Neural progenitor cell (in vitro differentiated cells): ENCODE data around the gene LTBP3. TPM values are rescaled to one million over a fixed set of nuclear protein-coding genes. Genes with fewer than 3 reads are reported as not detected.
A peak's percentile ranks its signal among the peaks of the same experiment; 100 is the strongest.

Experiments used
- DNase-seq: peaks from one replicate; pipeline ENCODE4 v3.0.0-alpha.2; 2016; ENCODE audit warnings: low spot score
- H2AFZ ChIP-seq: fragments of 200-600 bp; sonication (generic); replicated peaks from 2 replicates; pipeline ENCODE4 v1.6.1; 2016; ENCODE audit warnings: antibody characterized with exemption
- H3F3A ChIP-seq: fragments of 200-600 bp; sonication (generic); 2 replicates; pipeline ENCODE4 v1.6.1; 2016; ENCODE audit warnings: antibody characterized with exemption, low read depth
- H3K27ac ChIP-seq: fragments of 200-600 bp; sonication (generic); 2 replicates; pipeline ENCODE4 v1.5.1; 2016; ENCODE audit warnings: mild to moderate bottlenecking
- H3K27me3 ChIP-seq: fragments of 200-600 bp; sonication (generic); 2 replicates; pipeline ENCODE4 v1.6.1; 2016; ENCODE audit warnings: mild to moderate bottlenecking, moderate library complexity
- H3K36me3 ChIP-seq: fragments of 200-600 bp; sonication (generic); 2 replicates; pipeline ENCODE4 v1.5.1; 2016
- H3K4me1 ChIP-seq: fragments of 200-600 bp; sonication (generic); 2 replicates; pipeline ENCODE4 v1.6.1; 2016; ENCODE audit warnings: mixed run types
- H3K4me2 ChIP-seq: fragments of 200-600 bp; sonication (generic); 2 replicates; pipeline ENCODE4 v1.6.1; 2016
- H3K4me3 ChIP-seq: fragments of 200-600 bp; sonication (generic); 2 replicates; pipeline ENCODE4 v1.5.1; 2016
- H3K79me2 ChIP-seq: fragments of 200-600 bp; sonication (generic); 2 replicates; pipeline ENCODE4 v1.6.1; 2016; ENCODE audit warnings: low read depth
- H3K9ac ChIP-seq: fragments of 200-600 bp; sonication (generic); 2 replicates; pipeline ENCODE4 v1.6.1; 2016
- H3K9me3 ChIP-seq: fragments of 200-600 bp; sonication (generic); 2 replicates; pipeline ENCODE4 v1.5.1; 2016; ENCODE audit warnings: low read depth
- H4K20me1 ChIP-seq: fragments of 200-600 bp; sonication (generic); 2 replicates; pipeline ENCODE4 v1.6.1; 2016; ENCODE audit warnings: low read depth
- H3K27ac Mint-ChIP-seq: 3 replicates; pipeline ENCODE4 v1.8.0; 2021; ENCODE audit warnings: mixed read lengths
- H3K27me3 Mint-ChIP-seq: 2 replicates; pipeline ENCODE4 v1.8.0; 2022; ENCODE audit warnings: low read depth, mild to moderate bottlenecking, inconsistent platforms, moderate library complexity, mixed read lengths; ENCODE audit not compliant: insufficient read depth
- H3K36me3 Mint-ChIP-seq: 3 replicates; pipeline ENCODE4 v1.8.0; 2021; ENCODE audit warnings: mixed read lengths
- H3K4me1 Mint-ChIP-seq: 3 replicates; pipeline ENCODE4 v1.8.0; 2021; ENCODE audit warnings: mixed read lengths
- H3K4me3 Mint-ChIP-seq: 3 replicates; pipeline ENCODE4 v1.8.0; 2021; ENCODE audit warnings: mild to moderate bottlenecking, moderate library complexity, mixed read lengths
- H3K9me3 Mint-ChIP-seq: 3 replicates; pipeline ENCODE4 v1.8.0; 2020; ENCODE audit warnings: mixed read lengths
- CTCF ChIP-seq: fragments of 200-600 bp; sonication (generic); IDR thresholded peaks from 2 replicates; pipeline ENCODE4 v1.5.1; 2017; ENCODE audit warnings: antibody characterized with exemption, mild to moderate bottlenecking
- EZH2 ChIP-seq: fragments of 200-600 bp; sonication (generic); IDR thresholded peaks from 2 replicates; pipeline ENCODE4 v1.6.1; 2017; ENCODE audit warnings: antibody characterized with exemption, mild to moderate bottlenecking, moderate library complexity
- EZH2phosphoT487 ChIP-seq: fragments of 200-600 bp; sonication (generic); IDR thresholded peaks from 2 replicates; pipeline ENCODE4 v1.6.1; 2017; ENCODE audit warnings: antibody characterized with exemption
- total RNA-seq: library from RNA; depleted of rRNA; stranded (reverse); fragments of >200 nt; gene quantifications from 2 replicates; pipeline ENCODE4 v1.2.3, GENCODE V29; 2015; ENCODE audit warnings: low replicate concordance

LTBP3 gene
- total RNA-seq, 1 donor from 2014 or later, result 1.2 TPM

- H2AFZ ChIP-seq, result no peak overlapping the region
- H3K27ac ChIP-seq, result no peak overlapping the region
- Mint-ChIP-seq H3K27ac (no peak overlapping the region), H3K4me1 (no peaks in the 10 kb centered on the region), H3K27me3 (peaks cover 25% of the 10 kb centered on the region), H3K9me3 (no peaks in the 10 kb centered on the region), H3K36me3 (peaks cover 7% of the 10 kb centered on the region), H3K4me3 (no peak overlapping the region)
- no peaks in the 10 kb centered on the region for H4K20me1 ChIP-seq
- no peaks in the 10 kb centered on the region for H3K36me3 ChIP-seq
- H3F3A ChIP-seq, result peaks cover 22% of the 10 kb centered on the region
- peaks cover 8% of the 10 kb centered on the region for H3K4me1 ChIP-seq
- DNase-seq, result no peak
- TF ChIP-seq EZH2, result no peak
- TF ChIP-seq CTCF, result no peak
- no peak for TF ChIP-seq EZH2phosphoT487
- H3K79me2 ChIP-seq, result no peaks in the 10 kb centered on the region
- H3K27me3 ChIP-seq, result peaks cover 29% of the 10 kb centered on the region
- H3K4me3 ChIP-seq, result no peak overlapping the region
- H3K9ac ChIP-seq, result no peak overlapping the region
- H3K9me3 ChIP-seq, result no peaks in the 10 kb centered on the region
- no peak overlapping the region for H3K4me2 ChIP-seq
Measured at GRCh38 chr11:65596520-65596919, 38.4 kb upstream of the LTBP3 start.

- Histone ChIP-seq H3K4me3 (no peak within 1 kb of the TSS), H3K9me3 (no peaks in the 10 kb centered on the region), H3K9ac (no peak within 1 kb of the TSS), H3K27me3 (peaks cover 37% of the 10 kb centered on the region), H2AFZ (no peak within 1 kb of the TSS), H3K79me2 (no peaks in the 10 kb centered on the region), H3K27ac (no peak within 1 kb of the TSS), H3K36me3 (no peaks in the 10 kb centered on the region), H3K4me1 (peaks cover 14% of the 10 kb centered on the region), H4K20me1 (no peaks in the 10 kb centered on the region), H3F3A (peaks cover 29% of the 10 kb centered on the region), H3K4me2 (no peak within 1 kb of the TSS)
- peak within 1 kb of the TSS; percentile 65 for H3K27ac Mint-ChIP-seq
- peaks cover 27% of the 10 kb centered on the region for H3K27me3 Mint-ChIP-seq
- peaks cover 3% of the 10 kb centered on the region for H3K4me1 Mint-ChIP-seq
- H3K36me3 Mint-ChIP-seq, result peaks cover 7% of the 10 kb centered on the region
- DNase-seq, result no peak
- H3K4me3 Mint-ChIP-seq, result no peak within 1 kb of the TSS
- H3K9me3 Mint-ChIP-seq, result no peaks in the 10 kb centered on the region
- TF ChIP-seq EZH2 (no peak), EZH2phosphoT487 (no peak), CTCF (no peak)
Measured at GRCh38 chr11:65595543-65596281, 37.6 kb upstream of the LTBP3 start, which contains the start of gene KCNK7. KCNK7 (minus strand) TSS chr11:65595800; CDS start chr11:65595772, 28 bp downstream.

GRCh38 chr11:65595131-65595530 is 37.0 kb upstream of the LTBP3 start:
- Histone ChIP-seq H3K27me3 (peaks cover 43% of the 10 kb centered on the region), H3K4me3 (no peak overlapping the region), H3K4me2 (no peak overlapping the region), H4K20me1 (no peaks in the 10 kb centered on the region), H3K27ac (no peak overlapping the region), H2AFZ (no peak overlapping the region), H3F3A (peaks cover 34% of the 10 kb centered on the region), H3K9ac (no peak overlapping the region), H3K4me1 (peaks cover 14% of the 10 kb centered on the region), H3K36me3 (no peaks in the 10 kb centered on the region), H3K79me2 (no peaks in the 10 kb centered on the region), H3K9me3 (no peaks in the 10 kb centered on the region)
- H3K4me3 Mint-ChIP-seq, result no peak overlapping the region
- H3K27ac Mint-ChIP-seq, result no peak overlapping the region
- H3K9me3 Mint-ChIP-seq, result no peaks in the 10 kb centered on the region
- TF ChIP-seq EZH2phosphoT487 (no peak), EZH2 (no peak), CTCF (no peak)
- peaks cover 7% of the 10 kb centered on the region for H3K4me1 Mint-ChIP-seq
- peaks cover 27% of the 10 kb centered on the region for H3K27me3 Mint-ChIP-seq
- peaks cover 9% of the 10 kb centered on the region for H3K36me3 Mint-ChIP-seq
- no peak for DNase-seq
